Large intestine (tissue), 3 donors: ENCODE data around the gene DLEC1. TPM values are rescaled to one million over a fixed set of nuclear protein-coding genes. Genes with fewer than 3 reads are reported as not detected.
"Not testable (repeated sequence)": the region's sequence is repeated elsewhere in the genome, so short reads cannot be mapped to it uniquely, and the experiment has no call there.

Source experiments
- DNase-seq, 2 donors: peaks; one replicate each; pipeline versions ENCODE4 v3.0.0 to v3.0.0-alpha.2; 2013
- H3K27ac ChIP-seq: one replicate; pipeline ENCODE4 v1.5.1; 2013; ENCODE audit warnings: low read length
- H3K27me3 ChIP-seq: 2 replicates; pipeline ENCODE4 v1.6.1; 2013; ENCODE audit warnings: low read length; ENCODE audit not compliant: control insufficient read depth, insufficient read depth
- H3K36me3 ChIP-seq: 2 replicates; pipeline ENCODE4 v1.6.1; 2013; ENCODE audit warnings: low read length; ENCODE audit not compliant: control insufficient read depth, insufficient read depth
- H3K4me1 ChIP-seq: one replicate; pipeline ENCODE4 v1.6.1; 2013; ENCODE audit warnings: low read length; ENCODE audit not compliant: control insufficient read depth, insufficient read depth
- H3K4me3 ChIP-seq: one replicate; pipeline ENCODE4 v1.5.1; 2013; ENCODE audit warnings: low read length
- H3K9me3 ChIP-seq: one replicate; pipeline ENCODE4 v1.6.1; 2013; ENCODE audit warnings: mild to moderate bottlenecking, low read depth, low read length, moderate library complexity; ENCODE audit not compliant: control insufficient read depth
- WGBS: methylation state at CpG from one replicate; pipeline ENCODE4 v1.1.5; 2013; ENCODE audit warnings: low lambda C conversion rate; ENCODE audit not compliant: insufficient coverage; 5-methylcytosine and 5-hydroxymethylcytosine counted together
- polyA plus RNA-seq: library from polyadenylated mRNA; unstranded; fragments of 120-200 nt; gene quantifications from one replicate; pipeline ENCODE4 v1.2.1, GENCODE V29; 2013

Gene DLEC1
- polyA plus RNA-seq, 1 donor = 1.2 TPM

DNA sequence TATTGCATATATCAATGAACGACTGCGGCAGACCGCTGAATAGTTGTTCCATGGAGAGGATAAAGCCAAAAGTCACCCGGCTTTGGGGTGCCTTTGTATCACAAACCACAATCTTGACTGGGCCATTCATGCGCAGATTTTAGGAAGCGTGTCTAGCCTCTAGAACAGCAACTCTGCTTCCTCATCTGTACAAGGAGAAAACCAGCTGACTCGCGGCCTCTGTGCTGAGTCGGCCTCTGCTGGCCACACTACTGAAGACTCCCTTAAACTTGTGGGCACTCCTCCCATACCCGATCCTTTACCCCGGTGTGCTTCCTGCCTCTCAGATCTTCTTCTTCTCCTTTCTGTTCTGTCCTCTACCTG lies 872 bp downstream of the DLEC1 start:
- no CpG with 5 or more reads among the region's 11 CpGs for WGBS
- Histone ChIP-seq H3K36me3 (no peaks in the 10 kb centered on the region), H3K4me3 (peak overlapping the region; percentile 45), H3K27me3 (peaks cover 7% of the 10 kb centered on the region), H3K27ac (peak overlapping the region; percentile 34), H3K4me1 (peaks cover 20% of the 10 kb centered on the region), H3K9me3 (peaks cover 4% of the 10 kb centered on the region)
- peak in 1 of 2 donors; percentile 66 for DNase-seq

DNA sequence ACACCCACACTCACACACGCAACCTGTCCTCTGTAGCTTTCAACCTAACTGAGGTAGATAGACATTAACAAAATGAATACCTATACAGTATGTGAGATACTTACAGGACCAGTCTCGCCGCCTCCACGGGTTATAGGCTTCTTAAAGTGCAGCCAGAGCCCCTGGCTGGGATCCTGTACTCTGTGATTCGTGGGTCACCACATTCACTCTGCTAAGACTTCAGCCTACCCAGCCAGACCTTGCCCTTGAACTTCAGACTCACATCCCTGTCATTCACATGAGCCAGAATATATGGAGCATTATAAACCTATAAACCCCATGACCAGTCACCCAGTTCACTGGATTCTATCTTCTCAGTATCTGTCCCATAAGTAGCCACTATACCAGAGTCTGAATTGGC lies 1.4 kb downstream of the DLEC1 start:
- H3K4me1 ChIP-seq = peaks cover 20% of the 10 kb centered on the region
- H3K27ac ChIP-seq = peak overlapping the region; percentile 40
- peaks cover 7% of the 10 kb centered on the region for H3K27me3 ChIP-seq
- no CpG with 5 or more reads among the region's 5 CpGs for WGBS
- peaks cover 4% of the 10 kb centered on the region for H3K9me3 ChIP-seq
- peak; percentile 73 to 85 for DNase-seq
- no peak overlapping the region for H3K4me3 ChIP-seq
- H3K36me3 ChIP-seq = no peaks in the 10 kb centered on the region

DNA sequence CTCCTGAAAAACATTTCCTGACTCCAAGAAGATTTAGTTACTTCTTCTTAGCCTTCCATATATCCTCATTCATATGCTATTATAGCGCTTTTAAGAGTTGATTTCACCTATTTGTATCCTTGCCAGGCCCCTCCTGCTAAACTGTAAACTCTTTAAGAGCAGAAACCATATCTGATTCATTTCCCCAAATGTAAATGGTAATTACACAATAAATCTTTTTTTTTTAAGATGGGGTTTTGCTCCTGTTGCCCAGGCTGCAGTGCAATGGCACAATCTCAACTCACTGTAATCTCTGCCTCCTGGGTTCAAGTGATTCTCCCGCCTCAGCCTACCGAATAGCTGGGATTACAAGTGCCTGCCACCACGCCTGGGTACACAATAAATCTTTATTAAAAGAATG lies 4.5 kb downstream of the DLEC1 start:
- peaks cover 20% of the 10 kb centered on the region for H3K4me1 ChIP-seq
- 100% methylated on average over 1 of the region's 4 CpGs for WGBS
- no peaks in the 10 kb centered on the region for H3K36me3 ChIP-seq
- H3K9me3 ChIP-seq = peaks cover 4% of the 10 kb centered on the region
- no peak overlapping the region for H3K4me3 ChIP-seq
- no peak for DNase-seq
- H3K27ac ChIP-seq = no peak overlapping the region
- peaks cover 7% of the 10 kb centered on the region for H3K27me3 ChIP-seq

DNA sequence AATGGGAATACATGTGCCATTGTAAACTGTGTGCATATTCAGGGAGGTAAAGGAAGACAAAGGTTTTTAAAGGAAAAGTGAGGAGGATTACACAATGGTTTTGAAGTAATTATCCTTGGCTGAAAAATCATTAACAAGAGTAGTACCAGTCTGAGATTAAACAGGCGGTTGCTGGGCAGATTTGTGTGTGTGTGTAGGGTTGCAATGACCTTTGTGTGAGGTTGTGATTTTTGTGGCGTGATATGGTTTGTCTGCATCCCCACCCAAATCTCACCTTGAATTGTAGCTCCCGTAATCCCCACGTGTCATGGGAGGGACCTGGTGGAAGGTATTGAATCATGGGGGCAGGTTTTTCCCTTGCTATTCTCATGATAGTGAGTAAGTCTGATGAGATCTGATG lies 7.0 kb downstream of the DLEC1 start:
- H3K27ac ChIP-seq = no peak overlapping the region
- H3K9me3 ChIP-seq = no peaks in the 10 kb centered on the region
- no peaks in the 10 kb centered on the region for H3K27me3 ChIP-seq
- H3K4me1 ChIP-seq = no peaks in the 10 kb centered on the region
- DNase-seq = peak in 1 of 2 donors; percentile 39
- no peak overlapping the region for H3K4me3 ChIP-seq
- no peaks in the 10 kb centered on the region for H3K36me3 ChIP-seq
- WGBS = no CpG with 5 or more reads among the region's 4 CpGs

DNA sequence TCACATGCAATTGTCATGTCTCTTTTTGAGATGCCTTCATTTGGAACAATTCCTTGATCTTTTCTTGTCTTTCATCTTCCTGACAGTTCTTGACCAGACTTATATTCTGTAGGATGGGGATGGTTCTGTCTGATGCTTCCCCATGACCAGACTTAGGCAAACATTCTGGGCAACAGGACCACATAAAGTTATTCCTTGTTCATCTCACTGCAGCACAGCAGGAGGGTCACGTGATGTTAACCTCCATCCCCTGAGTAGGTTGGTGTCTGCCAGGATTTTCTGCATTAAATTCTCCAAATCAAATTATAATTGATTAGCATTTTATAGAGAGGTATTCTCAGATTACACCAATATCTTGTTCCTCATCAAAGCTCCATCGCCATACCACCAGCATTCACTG lies 7.8 kb downstream of the DLEC1 start:
- no peaks in the 10 kb centered on the region for H3K4me1 ChIP-seq

DNA sequence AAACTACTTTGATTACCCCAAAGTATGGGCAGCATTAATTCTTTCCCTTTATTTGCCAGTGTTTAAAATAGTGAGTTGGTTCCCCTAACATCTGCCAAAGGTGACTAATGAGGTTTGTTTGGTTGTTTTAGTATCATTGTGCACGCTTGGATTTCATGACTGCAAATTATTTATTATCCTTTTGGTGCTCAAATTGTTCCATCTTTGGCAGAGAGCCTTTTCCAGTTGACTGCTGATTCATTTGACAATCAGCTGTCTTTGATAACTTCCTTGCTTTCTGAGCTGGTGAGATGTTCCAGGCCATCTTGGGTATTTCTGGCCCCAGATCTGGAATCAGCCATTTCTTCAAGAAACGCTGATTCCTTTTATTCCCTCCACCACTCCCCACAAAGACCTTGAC lies 8.9 kb downstream of the DLEC1 start:
- no peak for DNase-seq
- Histone ChIP-seq H3K27me3 (no peaks in the 10 kb centered on the region), H3K4me1 (no peaks in the 10 kb centered on the region), H3K27ac (no peak overlapping the region), H3K36me3 (no peaks in the 10 kb centered on the region), H3K4me3 (no peak overlapping the region), H3K9me3 (peaks cover 5% of the 10 kb centered on the region)
- no CpG with 5 or more reads among the region's 2 CpGs for WGBS

More for the DNA sequence above, 7.8 kb downstream of the DLEC1 start:
- Histone ChIP-seq H3K27me3 (no peaks in the 10 kb centered on the region), H3K9me3 (no peaks in the 10 kb centered on the region), H3K27ac (no peak overlapping the region), H3K36me3 (no peaks in the 10 kb centered on the region), H3K4me3 (no peak overlapping the region)
- 100% methylated on average over 1 of the region's 2 CpGs for WGBS
- DNase-seq = no peak

DNA sequence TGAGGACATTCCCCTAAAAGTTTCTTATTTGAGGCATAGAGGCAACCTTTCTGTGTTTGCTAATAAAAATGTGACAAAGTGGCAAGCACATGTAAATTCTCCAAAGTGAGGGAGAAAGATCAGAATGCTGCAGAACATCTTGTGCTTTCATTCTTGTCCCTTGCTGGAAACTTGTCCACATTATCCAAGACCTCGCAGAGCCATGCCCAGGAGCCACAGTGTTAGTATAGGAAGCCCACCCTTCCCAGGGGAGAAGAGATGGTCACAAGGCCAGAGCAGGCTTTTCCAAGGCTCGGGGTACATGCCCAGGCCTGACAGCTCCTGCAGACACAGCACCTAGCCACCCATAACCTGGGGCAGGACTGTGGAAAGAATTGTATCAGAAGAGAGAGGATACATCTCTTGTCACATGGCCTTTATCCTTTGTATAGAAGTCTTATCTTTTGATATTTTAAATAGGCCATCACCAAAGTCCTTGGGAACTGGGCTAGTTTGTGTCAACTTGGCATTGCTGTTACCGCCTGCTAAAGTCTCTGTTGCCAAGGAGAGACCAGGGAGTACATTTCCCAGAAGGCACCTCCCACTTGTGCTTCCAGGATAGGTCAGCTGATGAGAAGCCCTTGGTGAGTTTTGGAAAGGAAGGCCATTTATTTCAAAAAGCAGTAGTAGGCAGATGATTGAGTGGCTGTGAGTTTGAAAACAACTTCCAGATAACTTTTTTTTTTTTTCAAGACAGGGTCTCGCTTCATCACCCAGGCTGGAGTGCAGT lies 10.5 kb downstream of the DLEC1 start:
- Histone ChIP-seq H3K4me1 (no peaks in the 10 kb centered on the region), H3K36me3 (no peaks in the 10 kb centered on the region), H3K9me3 (peaks cover 5% of the 10 kb centered on the region), H3K27me3 (no peaks in the 10 kb centered on the region), H3K4me3 (no peak overlapping the region), H3K27ac (no peak overlapping the region)
- DNase-seq = no peak
- WGBS = no CpG with 5 or more reads among the region's 4 CpGs

DNA sequence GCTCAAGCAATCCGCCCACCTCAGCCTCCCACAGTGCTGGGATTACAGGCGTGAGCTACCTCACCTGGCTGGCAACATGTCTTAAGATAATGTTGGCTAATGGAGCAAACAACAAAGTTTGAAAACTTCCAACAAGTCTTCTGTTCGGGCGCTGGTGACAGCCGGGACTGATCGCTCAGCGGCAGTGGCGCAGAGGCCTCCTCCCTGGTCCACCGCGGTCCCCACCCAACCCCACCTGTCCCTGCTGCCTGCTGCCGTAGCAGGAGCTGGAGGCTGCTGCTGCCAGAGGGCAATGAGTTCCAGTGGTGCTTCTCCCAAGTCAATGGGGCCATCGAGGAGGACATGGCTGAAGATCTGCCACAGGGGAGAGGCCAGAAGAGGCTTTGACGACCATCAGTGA lies 12.1 kb downstream of the DLEC1 start:
- no peak overlapping the region for H3K27ac ChIP-seq
- no peaks in the 10 kb centered on the region for H3K36me3 ChIP-seq
- no peaks in the 10 kb centered on the region for H3K27me3 ChIP-seq
- H3K4me1 ChIP-seq = no peaks in the 10 kb centered on the region
- H3K4me3 ChIP-seq = no peak overlapping the region
- no peak for DNase-seq
- no CpG with 5 or more reads among the region's 13 CpGs for WGBS
- H3K9me3 ChIP-seq = peaks cover 5% of the 10 kb centered on the region

DNA sequence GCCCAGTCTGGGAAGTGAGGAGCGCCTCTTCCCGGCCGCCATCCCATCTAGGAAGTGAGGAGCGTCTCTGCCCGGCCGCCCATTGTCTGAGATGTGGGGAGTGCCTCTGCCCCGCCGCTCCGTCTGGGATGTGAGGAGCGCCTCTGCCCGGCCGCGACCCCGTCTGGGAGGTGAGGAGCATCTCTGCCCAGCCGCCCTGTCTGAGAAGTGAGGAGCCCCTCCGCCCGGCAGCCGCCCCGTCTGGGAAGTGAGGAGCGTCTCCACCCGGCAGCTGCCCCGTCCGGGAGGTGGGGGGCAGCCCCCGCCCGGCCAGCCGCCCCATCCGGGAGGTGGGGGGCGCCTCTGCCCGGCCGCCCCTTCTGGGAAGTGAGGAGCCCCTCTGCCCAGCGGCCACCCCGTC lies 14.3 kb downstream of the DLEC1 start:
- no CpG with 5 or more reads among the region's 32 CpGs for WGBS
- DNase-seq, H3K9me3 ChIP-seq: not testable (repeated sequence)

DNA sequence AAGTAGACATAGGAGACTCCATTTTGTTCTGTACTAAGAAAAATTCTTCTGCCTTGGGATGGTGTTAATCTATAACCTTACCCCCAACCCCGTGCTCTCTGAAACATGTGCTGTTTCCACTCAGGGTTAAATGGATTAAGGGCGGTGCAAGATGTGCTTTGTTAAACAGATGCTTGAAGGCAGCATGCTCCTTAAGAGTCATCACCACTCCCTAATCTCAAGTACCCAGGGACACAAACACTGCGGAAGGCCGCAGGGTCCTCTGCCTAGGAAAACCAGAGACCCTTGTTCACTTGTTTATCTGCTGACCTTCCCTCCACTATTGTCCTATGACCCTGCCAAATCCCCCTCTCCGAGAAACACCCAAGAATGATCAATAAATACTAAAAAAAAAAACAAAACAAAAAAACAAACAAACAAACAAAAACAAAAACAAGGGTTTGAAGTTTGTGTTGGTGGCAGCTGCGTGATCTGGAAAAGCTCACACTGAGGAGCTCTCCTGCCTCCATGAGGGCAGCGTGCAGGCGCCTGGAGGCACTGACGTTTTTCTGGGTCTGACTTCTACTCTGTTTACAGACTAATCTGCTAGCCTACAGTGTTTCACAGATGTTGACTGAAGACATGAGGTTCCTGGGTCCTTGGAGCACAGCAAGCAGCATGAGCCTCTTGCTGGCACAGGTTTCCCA lies 14.9 kb downstream of the DLEC1 start:
- H3K4me1 ChIP-seq, H3K9me3 ChIP-seq, H3K27ac ChIP-seq, H3K4me3 ChIP-seq, H3K27me3 ChIP-seq, H3K36me3 ChIP-seq, DNase-seq: not testable (repeated sequence)
- WGBS = no CpG with 5 or more reads among the region's 9 CpGs

More for the DNA sequence above, 14.3 kb downstream of the DLEC1 start:
- not testable (repeated sequence) for H3K36me3 ChIP-seq, H3K27ac ChIP-seq, H3K4me3 ChIP-seq, H3K4me1 ChIP-seq, H3K27me3 ChIP-seq
